ES-I3 (cell line): Measurements from ENCODE around the gene PSENEN.
A peak's percentile ranks its signal among the peaks of the same experiment; 100 is the strongest.

Source experiments
- H3K36me3 ChIP-seq: 2 replicates; pipeline ENCODE4 v1.6.1; 2013; ENCODE audit warnings: mild to moderate bottlenecking, low read length, control low read depth, moderate library complexity; ENCODE audit not compliant: insufficient read depth
- H3K4me1 ChIP-seq: 2 replicates; pipeline ENCODE4 v1.6.1; 2013; ENCODE audit warnings: mild to moderate bottlenecking, control low read depth, low read length; ENCODE audit not compliant: insufficient read depth
- H3K9ac ChIP-seq: 2 replicates; pipeline ENCODE4 v1.6.1; 2013; ENCODE audit warnings: low read depth, mild to moderate bottlenecking, low read length, moderate library complexity
- H3K9me3 ChIP-seq: 2 replicates; pipeline ENCODE4 v1.6.1; 2013; ENCODE audit warnings: mild to moderate bottlenecking, low read length, moderate library complexity; ENCODE audit not compliant: control insufficient read depth, insufficient read depth

The PSENEN gene

GRCh38 chr19:35736913-35737886, 8.3 kb upstream of the PSENEN start:
- H3K9ac ChIP-seq, result no peak overlapping the region
- no peaks in the 10 kb centered on the region for H3K9me3 ChIP-seq
- H3K4me1 ChIP-seq, result no peaks in the 10 kb centered on the region
- peaks cover 6% of the 10 kb centered on the region for H3K36me3 ChIP-seq

GRCh38 chr19:35738021-35738886, 7.2 kb upstream of the PSENEN start:
- Histone ChIP-seq H3K4me1 (no peaks in the 10 kb centered on the region), H3K36me3 (peaks cover 6% of the 10 kb centered on the region), H3K9me3 (no peaks in the 10 kb centered on the region), H3K9ac (no peak overlapping the region)

DNA sequence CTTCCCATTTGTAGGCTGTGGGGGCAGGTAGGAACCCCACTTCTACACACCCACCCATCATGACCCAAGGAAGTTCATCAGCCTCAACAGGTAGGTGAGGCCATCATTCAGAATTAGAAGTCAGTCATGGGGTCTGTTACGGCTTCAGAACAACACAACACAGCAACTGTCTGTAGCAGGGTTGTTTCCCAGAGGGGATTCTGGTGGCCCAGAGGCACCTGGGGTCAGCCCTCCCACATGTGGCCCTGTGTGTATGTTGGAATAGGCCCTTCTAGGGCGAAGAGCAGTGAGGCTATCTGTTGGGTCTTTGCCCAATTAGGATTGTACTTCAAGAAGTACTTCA, 6.6 kb upstream of the PSENEN start:
- no peaks in the 10 kb centered on the region for H3K4me1 ChIP-seq
- no peak overlapping the region for H3K9ac ChIP-seq
- H3K36me3 ChIP-seq, result peaks cover 3% of the 10 kb centered on the region; the same call in 1 of the 2 replicates
- H3K9me3 ChIP-seq, result no peaks in the 10 kb centered on the region

DNA sequence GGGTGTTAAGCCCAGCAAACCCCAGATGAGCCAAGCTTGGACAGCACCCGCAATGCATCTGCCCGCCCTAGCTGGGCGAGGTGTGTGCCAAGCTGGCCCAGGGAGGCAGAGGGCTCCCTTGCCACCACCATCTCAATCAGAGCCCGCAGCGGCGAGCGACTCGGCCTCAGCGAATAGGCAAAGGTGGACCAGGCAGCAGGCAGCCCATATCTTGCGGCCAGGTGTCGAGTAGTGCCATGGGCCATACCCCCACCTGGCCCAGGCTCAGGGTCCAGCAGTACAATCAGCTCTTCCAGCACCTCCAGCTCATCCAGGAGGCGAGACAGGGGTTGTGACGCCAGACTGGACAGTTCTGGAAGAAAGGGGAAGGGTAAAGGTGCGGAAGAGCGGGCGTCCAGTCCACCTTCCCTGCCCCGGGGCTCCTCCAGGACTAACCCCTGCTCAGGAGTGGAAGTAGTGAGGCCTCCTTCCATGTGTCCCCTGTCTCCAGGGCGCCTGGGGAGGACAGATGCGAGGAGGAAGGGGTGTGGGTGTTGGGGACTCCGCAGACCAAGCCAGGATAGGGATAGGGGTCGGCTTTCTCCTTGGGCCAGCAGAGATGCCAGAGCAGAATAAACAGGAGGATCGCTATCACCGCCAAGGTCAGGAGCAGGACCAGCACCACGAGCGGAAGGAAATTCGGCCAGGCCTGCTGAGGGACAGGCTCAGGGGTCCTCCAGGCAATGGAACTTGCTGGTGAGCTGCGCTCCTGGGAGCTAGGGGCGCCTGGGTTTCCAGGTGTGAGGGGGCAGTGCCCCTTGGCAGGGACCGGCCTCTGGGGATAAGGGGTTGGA, 6.0 kb upstream of the PSENEN start:
- Histone ChIP-seq H3K9me3 (peaks cover under 1% of the 10 kb centered on the region; the same call in 1 of the 2 replicates), H3K4me1 (no peaks in the 10 kb centered on the region), H3K9ac (peak overlapping the region; percentile 79), H3K36me3 (no peaks in the 10 kb centered on the region; the same call in 1 of the 2 replicates)

DNA sequence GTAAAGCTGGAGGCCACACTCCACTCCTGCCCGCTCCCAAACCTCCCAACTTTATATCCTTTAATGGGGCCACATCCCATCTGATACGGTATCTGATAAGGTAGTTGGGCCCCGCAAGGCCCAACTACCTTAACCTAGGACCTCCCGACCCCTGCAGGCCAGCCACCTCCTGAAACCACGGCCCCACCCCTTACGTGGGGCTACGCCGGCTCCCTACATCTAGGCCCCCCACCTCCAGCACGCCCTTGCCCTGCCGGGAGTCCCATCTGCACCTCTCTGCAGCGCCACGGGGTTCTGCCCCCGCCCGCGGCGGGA, 5.4 kb upstream of the PSENEN start:
- H3K9ac ChIP-seq, result peak overlapping the region; percentile 79
- no peaks in the 10 kb centered on the region for H3K4me1 ChIP-seq
- no peaks in the 10 kb centered on the region for H3K36me3 ChIP-seq
- H3K9me3 ChIP-seq, result peaks cover 3% of the 10 kb centered on the region; the same call in 1 of the 2 replicates

DNA sequence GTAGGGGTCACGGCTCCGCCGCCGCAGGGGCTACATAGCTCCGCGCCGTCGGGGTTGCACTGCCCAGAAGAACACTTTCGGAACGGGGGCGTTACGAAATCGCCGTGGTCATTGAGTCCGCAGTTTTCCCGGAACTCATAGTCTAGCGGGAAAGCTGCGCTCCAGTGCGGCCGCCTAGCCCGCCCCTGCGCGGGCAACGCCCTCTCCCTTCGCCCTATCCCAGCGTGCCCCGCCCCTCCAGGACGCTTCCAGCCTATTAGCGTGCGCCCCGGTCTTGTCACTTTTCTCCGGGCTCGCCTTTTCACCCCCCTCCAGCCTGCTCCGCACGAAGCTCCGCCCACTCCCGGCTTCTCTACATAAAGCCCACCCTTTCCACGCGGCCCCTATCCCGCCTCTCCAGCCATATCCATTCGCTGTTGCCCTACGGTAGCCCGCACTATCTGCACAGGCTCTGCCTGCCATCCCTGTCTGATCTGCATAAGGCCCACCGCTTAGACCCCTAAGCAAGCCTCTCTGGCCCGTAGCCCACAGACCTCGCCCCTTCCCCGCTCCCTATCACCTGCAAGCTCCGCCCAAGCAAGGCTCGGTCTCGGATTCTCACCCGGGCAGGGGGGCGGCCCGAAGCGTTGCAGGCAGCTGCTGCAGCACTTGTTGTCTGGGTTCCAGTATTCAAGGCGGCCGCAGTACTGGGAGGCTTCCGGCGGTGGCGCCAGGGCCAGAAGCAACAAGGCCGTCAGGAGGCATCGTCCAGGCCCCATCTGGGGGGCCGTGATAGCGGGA, 4.8 kb upstream of the PSENEN start:
- Histone ChIP-seq H3K9ac (peak overlapping the region; percentile 79), H3K4me1 (no peaks in the 10 kb centered on the region), H3K36me3 (no peaks in the 10 kb centered on the region)

DNA sequence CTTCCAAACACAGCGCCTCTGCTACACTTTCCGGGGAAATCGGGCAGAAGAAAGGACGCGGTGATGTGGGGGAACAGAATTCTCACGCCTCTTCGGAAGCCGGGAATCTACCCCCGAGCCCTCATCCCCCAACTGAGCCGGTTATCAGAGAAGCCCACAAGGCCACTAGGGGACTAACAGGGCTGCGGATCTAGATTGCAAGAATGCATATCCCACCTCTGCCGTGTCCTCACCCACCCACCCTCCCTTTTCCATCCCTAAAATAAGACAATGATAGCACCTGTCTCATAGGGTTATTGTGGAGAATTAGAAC, 4.3 kb upstream of the PSENEN start:
- H3K9me3 ChIP-seq, result peaks cover 3% of the 10 kb centered on the region; the same call in 1 of the 2 replicates
- no peaks in the 10 kb centered on the region for H3K4me1 ChIP-seq

More for the DNA sequence above, 4.8 kb upstream of the PSENEN start:
- H3K9me3 ChIP-seq, result peaks cover 3% of the 10 kb centered on the region; the same call in 1 of the 2 replicates

GRCh38 chr19:35742121-35742724, 3.2 kb upstream of the PSENEN start, which contains the start of gene IGFLR1:
Gene IGFLR1 (minus strand): TSS chr19:35742452. CDS start chr19:35741180, 1,272 bp downstream.
- Histone ChIP-seq H3K9ac (peak within 1 kb of the TSS; percentile 79; the same call in 1 of the 2 replicates), H3K4me1 (no peaks in the 10 kb centered on the region), H3K36me3 (no peaks in the 10 kb centered on the region), H3K9me3 (peaks cover 3% of the 10 kb centered on the region; the same call in 1 of the 2 replicates)

More for the DNA sequence above, 4.3 kb upstream of the PSENEN start:
- Histone ChIP-seq H3K36me3 (no peaks in the 10 kb centered on the region), H3K9ac (peak overlapping the region; percentile 79)

GRCh38 chr19:35743640-35744429, 1.6 kb upstream of the PSENEN start:
- Histone ChIP-seq H3K9me3 (peaks cover 3% of the 10 kb centered on the region; the same call in 1 of the 2 replicates), H3K9ac (peak overlapping the region; percentile 96), H3K36me3 (no peaks in the 10 kb centered on the region), H3K4me1 (no peaks in the 10 kb centered on the region)

GRCh38 chr19:35744430-35745327, 772 bp upstream of the PSENEN start:
- H3K36me3 ChIP-seq, result no peaks in the 10 kb centered on the region
- peaks cover 3% of the 10 kb centered on the region; the same call in 1 of the 2 replicates for H3K9me3 ChIP-seq
- H3K4me1 ChIP-seq, result 0 out of 2 replicates have a peak, but pooled peaks cover 3% of the 10 kb centered on the region
- peak overlapping the region; percentile 96 for H3K9ac ChIP-seq

DNA sequence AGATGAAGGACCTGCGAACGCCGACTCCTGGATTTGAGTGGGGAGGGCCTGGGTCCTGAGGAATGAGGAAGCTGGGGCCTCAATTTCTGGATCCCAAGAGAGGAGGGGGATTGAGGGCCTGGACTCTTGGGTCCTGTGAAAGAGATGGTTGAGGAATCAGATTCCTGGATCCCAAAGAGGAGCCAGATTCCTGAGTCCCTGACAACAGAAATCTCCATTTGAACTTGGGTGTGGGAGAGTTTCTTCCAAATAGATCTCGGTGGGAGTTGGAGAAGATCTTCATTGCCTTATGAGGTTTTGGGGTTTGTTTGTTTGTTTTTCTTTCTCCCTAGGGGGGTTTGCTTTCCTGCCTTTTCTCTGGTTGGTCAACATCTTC, 624 bp downstream of the PSENEN start:
- Histone ChIP-seq H3K4me1 (0 out of 2 replicates have a peak, but pooled peaks cover 3% of the 10 kb centered on the region), H3K36me3 (no peaks in the 10 kb centered on the region), H3K9ac (peak overlapping the region; percentile 96), H3K9me3 (peaks cover 3% of the 10 kb centered on the region; the same call in 1 of the 2 replicates)
